Keratinocyte (primary cell): Measurements from ENCODE around the gene C3orf20. TPM values are rescaled to one million over a fixed set of nuclear protein-coding genes. Genes with fewer than 3 reads are reported as not detected.

ENCODE experiments used
- DNase-seq: peaks from one replicate; pipeline ENCODE4 v3.0.0-alpha.2; 2011; ENCODE audit warnings: low read depth, missing footprints, low spot score
- FAIRE-seq: peaks from 2 replicates; lab custom pipeline; 2011; peaks lifted over from hg19 to GRCh38; lab: Jason Lieb, UNC
- H2AFZ ChIP-seq: 2 replicates; pipeline ENCODE4 v1.6.0; 2012; ENCODE audit warnings: low read length, control low read depth, inconsistent platforms; ENCODE audit not compliant: control insufficient read depth
- H3K27ac ChIP-seq: 2 replicates; pipeline ENCODE4 v1.5.1; 2011; ENCODE audit warnings: low read length; ENCODE audit not compliant: control insufficient read depth, insufficient read depth
- H3K27me3 ChIP-seq: 3 replicates; pipeline ENCODE4 v1.6.0; 2011; ENCODE audit warnings: low read length; ENCODE audit not compliant: control insufficient read depth, insufficient read depth; ENCODE audit errors: extremely low read depth
- H3K36me3 ChIP-seq, 2 experiments: 2 replicates in 1 of 2; 3 replicates in 1 of 2; pipeline ENCODE4 v1.5.1; 2011; ENCODE audit warnings: low read length in 2 of 2, mild to moderate bottlenecking in 1 of 2; ENCODE audit not compliant: control insufficient read depth in 2 of 2, insufficient read depth in 2 of 2; ENCODE audit errors: extremely low read depth in 1 of 2
- H3K4me1 ChIP-seq: 3 replicates; pipeline ENCODE4 v1.5.1; 2011; ENCODE audit warnings: low read length; ENCODE audit not compliant: control insufficient read depth, insufficient read depth; ENCODE audit errors: extremely low read depth
- H3K4me2 ChIP-seq: 3 replicates; pipeline ENCODE4 v1.6.0; 2011; ENCODE audit warnings: low read depth, low read length; ENCODE audit not compliant: control insufficient read depth, insufficient read depth; ENCODE audit errors: extremely low read depth
- H3K4me3 ChIP-seq, 3 experiments: fragments of 200-600 bp in 1 of 3; sonication (generic) in 1 of 3; 2 replicates in 2 of 3; 3 replicates in 1 of 3; pipeline ENCODE4 v1.5.1; 2011 to 2016; ENCODE audit warnings: low read length in 3 of 3, mild to moderate bottlenecking in 3 of 3, control low read depth in 2 of 3, inconsistent platforms in 1 of 3, low read depth in 1 of 3, mixed read lengths in 1 of 3, mixed run types in 1 of 3, moderate library complexity in 1 of 3; ENCODE audit not compliant: control insufficient read depth in 2 of 3, insufficient read depth in 2 of 3; ENCODE audit errors: extremely low read depth in 1 of 3
- H3K79me2 ChIP-seq: 2 replicates; pipeline ENCODE4 v1.6.0; 2012; ENCODE audit warnings: low read length; ENCODE audit not compliant: control insufficient read depth, insufficient read depth
- H3K9ac ChIP-seq: 3 replicates; pipeline ENCODE4 v1.6.0; 2011; ENCODE audit warnings: low read length; ENCODE audit not compliant: control insufficient read depth, insufficient read depth; ENCODE audit errors: extremely low read depth
- H3K9me1 ChIP-seq: 3 replicates; pipeline ENCODE4 v1.6.0; 2011; ENCODE audit warnings: low read length; ENCODE audit not compliant: control insufficient read depth, insufficient read depth; ENCODE audit errors: extremely low read depth
- H3K9me3 ChIP-seq: 2 replicates; pipeline ENCODE4 v1.5.1; 2012; ENCODE audit warnings: low read depth, low read length; ENCODE audit not compliant: control insufficient read depth
- H4K20me1 ChIP-seq: 3 replicates; pipeline ENCODE4 v1.6.0; 2011; ENCODE audit warnings: low read length; ENCODE audit not compliant: control insufficient read depth, insufficient read depth; ENCODE audit errors: extremely low read depth
- CTCF ChIP-seq, 3 experiments: IDR thresholded peaks in 1 of 3; conservative IDR thresholded peaks in 1 of 3; optimal IDR thresholded peaks in 1 of 3; 2 replicates in 2 of 3; 3 replicates in 1 of 3; pipeline versions ENCODE3 to v1.5.1; 2011; ENCODE audit warnings: low read length in 3 of 3, mild to moderate bottlenecking in 3 of 3, moderate library complexity in 2 of 3, control low read depth in 1 of 3, inconsistent platforms in 1 of 3; ENCODE audit not compliant: insufficient read depth in 2 of 3; ENCODE audit errors: extremely low read depth in 1 of 3
- EZH2 ChIP-seq: IDR thresholded peaks from one replicate; pipeline ENCODE4 v1.6.1; 2012; ENCODE audit warnings: inconsistent platforms, mild to moderate bottlenecking, low read length, moderate library complexity
- dilution Hi-C: fragments of 300-500 bp; cut with MboI; formaldehyde crosslinking; loops from one replicate; pipeline ENCODE4 v1.7.0; 2020; ENCODE audit warnings: low sequenced_read_pairs; ENCODE audit not compliant: extremely low pct_ligation_motif_present
- polyA plus RNA-seq, 5 experiments: library from polyadenylated mRNA; depleted of rRNA in 3 of 5; stranded (reverse) in 3 of 5; stranded (forward) in 1 of 5; unstranded in 1 of 5; fragments of >200 nt; gene quantifications; 1 replicate in 1 of 5; 2 replicates in 3 of 5; 3 replicates in 1 of 5; pipeline versions ENCODE4 v1.2.1 to v1.2.3, GENCODE V29; 2011 to 2012; ENCODE audit warnings: missing spikeins in 2 of 5, low read depth in 1 of 5, low replicate concordance in 1 of 5

Gene C3orf20
- polyA plus RNA-seq, 1 donor (not counting 4 experiments of a cell fraction or from before 2014, with no cell fraction given): not detected

DNA sequence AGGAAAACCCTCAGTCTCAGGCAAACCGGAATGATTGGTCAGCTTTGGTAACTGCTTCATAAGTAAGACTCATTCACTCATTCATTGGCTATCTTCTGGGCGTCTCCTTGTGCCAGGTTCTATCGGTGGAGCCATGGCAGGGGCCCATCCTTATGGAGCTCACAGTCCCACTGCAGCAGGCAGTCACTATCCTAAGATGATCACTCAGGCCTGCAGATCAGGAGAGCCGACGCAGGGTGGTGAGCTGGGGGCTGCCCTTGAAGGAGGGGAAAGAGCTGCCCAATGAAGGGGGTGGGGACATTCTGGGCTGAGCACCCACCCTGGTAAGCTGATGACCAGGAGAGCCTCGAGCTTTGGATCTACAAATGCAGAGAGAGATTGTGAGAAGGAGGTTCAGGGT lies 123.3 kb downstream of the C3orf20 start:
- Histone ChIP-seq H3K79me2 (no peaks in the 10 kb centered on the region), H3K9me1 (no peaks in the 10 kb centered on the region), H3K4me3 (no peak overlapping the region), H3K4me2 (no peak overlapping the region), H3K27ac (no peak overlapping the region), H3K9ac (no peak overlapping the region), H3K36me3 (no peaks in the 10 kb centered on the region), H3K4me1 (no peaks in the 10 kb centered on the region), H2AFZ (no peak overlapping the region), H4K20me1 (no peaks in the 10 kb centered on the region), H3K27me3 (peaks cover 21% of the 10 kb centered on the region), H3K9me3 (no peaks in the 10 kb centered on the region)
- TF ChIP-seq CTCF (optimal IDR thresholded peaks at IDR 0.05 in 1 of 3, IDR thresholded peaks at IDR 0.05 in 1 of 3, conservative IDR thresholded peaks at IDR 0.05 in 1 of 3; ENCODE audit: extremely low read depth in 1 of 3, insufficient read depth in 2 of 3, low read length in 3 of 3) (no peak), EZH2 (no peak)
- FAIRE-seq: no peak
- DNase-seq: no peak
- dilution Hi-C loops: no loop called here

GRCh38 chr3:14799146-14799545 lies 124.2 kb downstream of the C3orf20 start:
- DNase-seq (no peak), FAIRE-seq (no peak)
- H3K36me3 ChIP-seq: no peaks in the 10 kb centered on the region
- H3K27ac ChIP-seq: no peak overlapping the region
- H3K9me1 ChIP-seq: no peaks in the 10 kb centered on the region
- no peak overlapping the region for H3K9ac ChIP-seq
- TF ChIP-seq CTCF (optimal IDR thresholded peaks at IDR 0.05 in 1 of 3, IDR thresholded peaks at IDR 0.05 in 1 of 3, conservative IDR thresholded peaks at IDR 0.05 in 1 of 3; ENCODE audit: extremely low read depth in 1 of 3, insufficient read depth in 2 of 3, low read length in 3 of 3) (no peak), EZH2 (no peak)
- H3K4me2 ChIP-seq: no peak overlapping the region
- no peaks in the 10 kb centered on the region for H3K9me3 ChIP-seq
- no peaks in the 10 kb centered on the region for H4K20me1 ChIP-seq
- H2AFZ ChIP-seq: no peak overlapping the region
- peaks cover 21% of the 10 kb centered on the region for H3K27me3 ChIP-seq
- H3K4me1 ChIP-seq: no peaks in the 10 kb centered on the region
- H3K4me3 ChIP-seq: no peak overlapping the region
- H3K79me2 ChIP-seq: no peaks in the 10 kb centered on the region
- dilution Hi-C loops: no loop called here
